ENCODE data around the gene CYTH1. TPM values are rescaled to one million over a fixed set of nuclear protein-coding genes. Genes with fewer than 3 reads are reported as not detected.

CYTH1 gene
- polyA plus RNA-seq, 4 donors, result 19.8 to 30.6 (median 25.9) TPM

DNA sequence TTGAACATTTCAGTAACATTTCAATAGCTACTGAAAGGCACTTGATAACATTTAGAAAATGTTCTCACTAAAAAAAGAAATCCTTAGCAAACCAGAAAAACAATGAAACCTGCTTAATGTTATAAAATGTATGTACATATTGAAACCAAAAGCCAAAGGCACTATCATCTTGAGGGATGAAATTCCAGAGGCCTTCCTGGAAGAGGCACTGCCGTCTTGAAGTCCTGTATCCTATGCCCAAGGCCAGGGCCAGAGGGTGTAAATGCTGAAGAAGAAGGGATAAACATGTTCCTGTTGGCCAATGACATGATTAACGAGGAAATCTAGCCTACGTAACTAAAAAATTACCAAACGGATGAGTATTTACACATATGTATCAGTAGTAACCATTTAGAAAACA, 147.9 kb downstream of the CYTH1 start:
- DNase-seq (ENCODE audit: low read depth in 4 of 4, low spot score in 2 of 4), result no peak

GRCh38 chr17:78629436-78629995, 152.6 kb downstream of the CYTH1 start:
- DNase-seq (ENCODE audit: low read depth in 4 of 4, low spot score in 2 of 4), result no peak

DNA sequence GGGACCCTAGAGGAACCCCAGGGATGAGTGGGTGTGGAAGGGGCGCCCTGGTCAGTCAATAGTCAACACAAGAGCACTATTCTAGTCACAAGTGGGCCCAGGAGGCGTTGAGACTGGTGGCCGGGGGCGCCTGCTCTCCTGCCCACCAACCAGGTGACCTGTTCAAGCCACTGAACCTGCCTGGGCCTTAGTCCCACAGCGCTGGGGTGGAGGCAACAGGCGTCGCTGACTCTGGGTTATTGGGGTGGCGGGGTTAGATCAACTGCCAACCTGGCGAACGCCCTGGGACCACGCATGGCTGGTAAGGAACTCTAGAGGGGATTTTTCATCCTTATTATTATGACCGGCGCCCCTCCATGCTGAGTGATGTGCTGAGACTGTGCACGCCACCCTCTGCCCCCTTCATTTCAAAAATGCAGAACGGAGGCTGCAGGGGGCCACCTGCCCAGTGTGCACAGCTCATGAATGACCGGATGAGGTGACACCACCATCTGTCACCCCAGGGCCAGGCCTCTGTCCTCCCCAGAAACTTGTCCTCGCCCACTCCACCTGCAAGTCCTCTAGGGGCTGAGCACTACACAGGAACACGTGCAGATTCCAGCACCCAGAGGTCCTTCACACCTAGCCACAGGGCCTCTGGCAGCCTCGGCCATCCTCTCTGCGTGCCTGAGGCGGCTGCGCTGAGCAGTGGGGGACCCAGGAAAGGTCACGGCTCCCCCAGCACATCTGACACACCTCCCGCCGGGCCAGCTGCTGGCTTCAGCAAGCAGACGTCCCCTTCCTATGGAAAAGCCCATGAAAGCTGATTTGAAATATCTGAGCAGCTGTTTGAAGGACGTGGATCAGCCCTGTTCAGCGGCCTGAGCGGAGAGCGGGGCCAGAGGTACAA, 153.3 kb downstream of the CYTH1 start:
- no peak for DNase-seq (ENCODE audit: low read depth in 4 of 4, low spot score in 2 of 4)

GRCh38 chr17:78624324-78625151, 157.5 kb downstream of the CYTH1 start:
- no peak for DNase-seq (ENCODE audit: low read depth in 4 of 4, low spot score in 2 of 4)

Other genes with a start within 250 kb of the CYTH1 start
- gene DNAH17, start 204.9 kb downstream of the CYTH1 start, polyA plus RNA-seq (ENCODE audit: insufficient read length in 4 of 4), result 1 to 10 TPM; 1.3 to 4.3 (median 2.8) TPM
- gene USP36, start 58.5 kb upstream of the CYTH1 start, polyA plus RNA-seq (ENCODE audit: insufficient read length in 4 of 4), result 10 to 100 TPM; 26.7 to 55.4 (median 45.6) TPM
- gene CEP295NL, start 120.9 kb upstream of the CYTH1 start, polyA plus RNA-seq (ENCODE audit: insufficient read length in 4 of 4), result 1 to 10 TPM in 1 of 4 donors, under 1 TPM in 2, not detected in 1; 0.08 to 1.1 (median 0.54) TPM
- 100 to 1,000 TPM; 139 to 182 (median 162) TPM for gene TIMP2, start 143.1 kb upstream of the CYTH1 start, polyA plus RNA-seq (ENCODE audit: insufficient read length in 4 of 4)
- 100 to 1,000 TPM; 116 to 170 (median 125) TPM for gene LGALS3BP, start 197.7 kb upstream of the CYTH1 start, polyA plus RNA-seq (ENCODE audit: insufficient read length in 4 of 4)
- gene CANT1, start 227.5 kb upstream of the CYTH1 start, polyA plus RNA-seq (ENCODE audit: insufficient read length in 4 of 4), result 10 to 100 TPM; 41.4 to 55.1 (median 47.4) TPM
- 1 to 10 TPM; 2.2 to 3.1 (median 2.6) TPM for gene C1QTNF1, start 241.9 kb upstream of the CYTH1 start, polyA plus RNA-seq (ENCODE audit: insufficient read length in 4 of 4)